Prostate gland (tissue), 2 donors: ENCODE data around the gene WNK2. TPM values are rescaled to one million over a fixed set of nuclear protein-coding genes. Genes with fewer than 3 reads are reported as not detected.

Experiments
- DNase-seq: peaks from one replicate; pipeline ENCODE4 v3.0.0-alpha.2; 2019; ENCODE audit warnings: low spot score
- H3K27ac ChIP-seq, 2 donors: fragments of 200-600 bp; sonication (generic); 2 replicates each; pipeline ENCODE4 v1.5.1; 2017 to 2019
- H3K27me3 ChIP-seq: fragments of 200-600 bp; sonication (generic); replicated peaks from 2 replicates; pipeline ENCODE4 v1.5.1; 2019; ENCODE audit not compliant: insufficient read depth
- H3K36me3 ChIP-seq, 2 donors: fragments of 200-600 bp; sonication (generic); 1 replicate in 1 of 2; 2 replicates in 1 of 2; pipeline versions ENCODE4 v1.5.1 to v1.8.1; 2017 to 2019
- H3K4me1 ChIP-seq: fragments of 200-600 bp; sonication (generic); replicated peaks from 2 replicates; pipeline ENCODE4 v1.5.1; 2019
- H3K4me3 ChIP-seq, 2 donors: fragments of 200-600 bp; sonication (generic); 2 replicates each; pipeline ENCODE4 v1.5.1; 2017 to 2019
- H3K9me3 ChIP-seq: fragments of 200-600 bp; sonication (generic); 2 replicates; pipeline ENCODE4 v1.5.1; 2017
- CTCF ChIP-seq, 4 experiments: fragments of 200-600 bp in 2 of 4; fragments of 450-650 bp in 2 of 4; sonication (generic) in 2 of 4; IDR thresholded peaks; 1 replicate in 3 of 4; 2 replicates in 1 of 4; pipeline ENCODE4 v1.5.1; 2016 to 2019; ENCODE audit warnings: antibody characterized with exemption in 4 of 4, mild to moderate bottlenecking in 2 of 4, moderate library complexity in 2 of 4
- POLR2A ChIP-seq: fragments of 450-650 bp; IDR thresholded peaks from one replicate; pipeline ENCODE4 v1.6.1; 2016; ENCODE audit warnings: antibody characterized with exemption, mild to moderate bottlenecking
- POLR2AphosphoS5 ChIP-seq: sonication (generic); formaldehyde crosslinking; IDR thresholded peaks from one replicate; pipeline ENCODE4 v1.6.1; 2017; ENCODE audit warnings: antibody characterized with exemption
- WGBS: methylation state at CpG from one replicate; pipeline ENCODE4 v1.1.5; 2018; 5-methylcytosine and 5-hydroxymethylcytosine counted together
- intact Hi-C: fragments of 100-400 bp; cut with DNase I; formaldehyde crosslinking; loops from one replicate; pipeline ENCODE4 v1.14.2; 2022
- total RNA-seq, 2 donors: library from RNA; depleted of rRNA; stranded (reverse); fragments of >200 nt; gene quantifications; one replicate each; pipeline ENCODE4 v1.1.0, GENCODE V29; 2016

Gene WNK2
- total RNA-seq, 2 donors from 2014 or later = 77.9 to 136 TPM

- no peak for TF ChIP-seq CTCF (IDR thresholded peaks at IDR 0.05)
- 92% methylated on average over 5 of the region's 5 CpGs for WGBS
- no peak for DNase-seq
- no peaks in the 10 kb centered on the region for H3K36me3 ChIP-seq
- H3K4me1 ChIP-seq = peaks cover 13% of the 10 kb centered on the region
- no peaks in the 10 kb centered on the region for H3K9me3 ChIP-seq
- intact Hi-C loops = no loop called here
- no peak overlapping the region for H3K27ac ChIP-seq
- H3K27me3 ChIP-seq = no peaks in the 10 kb centered on the region
- H3K4me3 ChIP-seq = no peak overlapping the region
Observed at GRCh38 chr9:93181672-93182435, 2.1 kb upstream of the WNK2 start.

GRCh38 chr9:93182572-93182971 lies 1.4 kb upstream of the WNK2 start:
- TF ChIP-seq POLR2AphosphoS5 (no peak), POLR2A (no peak), CTCF (IDR thresholded peaks at IDR 0.05) (no peak)
- intact Hi-C loops = no loop called here

GRCh38 chr9:93183131-93183662 lies 742 bp upstream of the WNK2 start:
- H3K27me3 ChIP-seq = no peaks in the 10 kb centered on the region
- H3K27ac ChIP-seq = no peak overlapping the region
- 89% methylated on average over 5 of the region's 5 CpGs for WGBS

More at GRCh38 chr9:93182572-93182971, 1.4 kb upstream of the WNK2 start:
- Histone ChIP-seq H3K36me3 (no peaks in the 10 kb centered on the region), H3K27ac (no peak overlapping the region), H3K27me3 (no peaks in the 10 kb centered on the region), H3K4me1 (peaks cover 18% of the 10 kb centered on the region), H3K4me3 (no peak overlapping the region), H3K9me3 (no peaks in the 10 kb centered on the region)
- DNase-seq = no peak
- 55% methylated on average over 6 of the region's 6 CpGs for WGBS

GRCh38 chr9:93184432-93185265 lies 710 bp downstream of the WNK2 start:
- 4% methylated on average over 30 of the region's 97 CpGs for WGBS
- Histone ChIP-seq H3K27me3 (no peaks in the 10 kb centered on the region), H3K36me3 (no peaks in the 10 kb centered on the region), H3K4me3 (peak overlapping the region; percentile 45 to 69), H3K9me3 (no peaks in the 10 kb centered on the region), H3K4me1 (peaks cover 18% of the 10 kb centered on the region), H3K27ac (peak overlapping the region; percentile 17 to 62)
- intact Hi-C loops = loop anchor here (2.0 to 5.0 kb wide), 2 partner anchors 22 to 52 kb away; partner anchors contain the start of gene NINJ1
- TF ChIP-seq POLR2AphosphoS5 (no peak), CTCF (IDR thresholded peaks at IDR 0.05) (no peak), POLR2A (no peak)
- no peak for DNase-seq

More at GRCh38 chr9:93183131-93183662, 742 bp upstream of the WNK2 start:
- DNase-seq = no peak
- Histone ChIP-seq H3K4me1 (peaks cover 18% of the 10 kb centered on the region), H3K9me3 (no peaks in the 10 kb centered on the region), H3K4me3 (peak overlapping the region in 1 of 2 donors; percentile 69), H3K36me3 (no peaks in the 10 kb centered on the region)
- intact Hi-C loops = no loop called here
- no peak for TF ChIP-seq CTCF (IDR thresholded peaks at IDR 0.05)
- no peak for TF ChIP-seq POLR2AphosphoS5
- no peak for TF ChIP-seq POLR2A
